LNCAP (cell line): ENCODE data around the gene CABLES2.

Experiments
- CTCF ChIP-seq: fragments of 450-650 bp; IDR thresholded peaks from 2 replicates; pipeline ENCODE4 v1.5.1; 2017; ENCODE audit warnings: mild to moderate bottlenecking

The CABLES2 gene

GRCh38 chr20:62355516-62355877, 51.6 kb downstream of the CABLES2 start:
- no peak for TF ChIP-seq CTCF

GRCh38 chr20:62354811-62355341, 52.2 kb downstream of the CABLES2 start:
- no peak for TF ChIP-seq CTCF

- TF ChIP-seq CTCF: no peak
Measured at GRCh38 chr20:62354031-62354808, 52.9 kb downstream of the CABLES2 start.

GRCh38 chr20:62353289-62354030, 53.6 kb downstream of the CABLES2 start:
- no peak for TF ChIP-seq CTCF

GRCh38 chr20:62352402-62353288, 54.4 kb downstream of the CABLES2 start:
- peak; percentile 66 for TF ChIP-seq CTCF

- no peak for TF ChIP-seq CTCF
Measured at GRCh38 chr20:62351469-62352401, 55.4 kb downstream of the CABLES2 start.
